Peyer's patch (tissue), 4 donors: ENCODE data around the gene FNDC5.

Experiments
- POLR2A ChIP-seq, 2 donors: fragments of 450-650 bp; IDR thresholded peaks; one replicate each; pipeline ENCODE4 v1.5.1; 2017; ENCODE audit warnings: antibody characterized with exemption in 2 of 2, mild to moderate bottlenecking in 2 of 2, moderate library complexity in 2 of 2
- TF ChIP-seq, protein P1 (sequence below), 6 experiments: fragments of 450-650 bp in 4 of 6; fragments of 200-600 bp in 2 of 6; sonication (generic) in 1 of 6; IDR thresholded peaks; one replicate each; pipeline ENCODE4 v1.5.1; 2017 to 2019; ENCODE audit warnings: antibody characterized with exemption in 6 of 6, mild to moderate bottlenecking in 3 of 6, moderate library complexity in 1 of 6

DNA sequence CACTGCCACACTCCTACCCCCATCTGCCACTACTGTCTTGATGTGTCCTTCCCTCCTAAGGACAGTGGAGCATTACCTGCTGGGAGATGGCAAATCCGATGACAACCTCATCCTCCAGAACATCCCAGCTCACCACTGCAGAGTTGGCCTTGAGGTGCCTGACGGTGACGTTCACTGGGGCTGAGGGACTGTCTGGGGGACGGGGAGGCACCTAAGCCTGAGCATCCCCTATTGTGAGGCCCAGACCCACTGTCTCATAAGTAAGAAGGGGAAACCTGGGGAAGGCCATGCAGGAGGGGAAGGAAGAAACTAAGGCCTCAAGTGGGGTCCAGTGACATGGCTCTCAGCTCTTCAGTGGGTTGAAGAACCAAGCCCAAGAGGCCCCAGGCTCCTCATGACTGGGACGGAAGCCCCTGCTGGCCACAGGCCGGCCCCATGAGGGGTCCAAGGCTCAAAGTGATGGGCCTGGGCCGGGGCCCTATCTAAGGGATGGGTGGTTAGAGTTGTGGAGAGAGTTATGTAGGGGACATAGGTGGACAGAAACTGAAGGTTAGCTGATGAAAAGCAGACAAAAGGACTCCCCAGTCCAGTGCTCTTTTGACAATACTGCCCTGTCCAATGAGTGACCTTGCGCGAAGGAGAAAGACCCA lies 1.8 kb downstream of the FNDC5 start:
- TF ChIP-seq, protein P1, sequence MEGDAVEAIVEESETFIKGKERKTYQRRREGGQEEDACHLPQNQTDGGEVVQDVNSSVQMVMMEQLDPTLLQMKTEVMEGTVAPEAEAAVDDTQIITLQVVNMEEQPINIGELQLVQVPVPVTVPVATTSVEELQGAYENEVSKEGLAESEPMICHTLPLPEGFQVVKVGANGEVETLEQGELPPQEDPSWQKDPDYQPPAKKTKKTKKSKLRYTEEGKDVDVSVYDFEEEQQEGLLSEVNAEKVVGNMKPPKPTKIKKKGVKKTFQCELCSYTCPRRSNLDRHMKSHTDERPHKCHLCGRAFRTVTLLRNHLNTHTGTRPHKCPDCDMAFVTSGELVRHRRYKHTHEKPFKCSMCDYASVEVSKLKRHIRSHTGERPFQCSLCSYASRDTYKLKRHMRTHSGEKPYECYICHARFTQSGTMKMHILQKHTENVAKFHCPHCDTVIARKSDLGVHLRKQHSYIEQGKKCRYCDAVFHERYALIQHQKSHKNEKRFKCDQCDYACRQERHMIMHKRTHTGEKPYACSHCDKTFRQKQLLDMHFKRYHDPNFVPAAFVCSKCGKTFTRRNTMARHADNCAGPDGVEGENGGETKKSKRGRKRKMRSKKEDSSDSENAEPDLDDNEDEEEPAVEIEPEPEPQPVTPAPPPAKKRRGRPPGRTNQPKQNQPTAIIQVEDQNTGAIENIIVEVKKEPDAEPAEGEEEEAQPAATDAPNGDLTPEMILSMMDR (IDR thresholded peaks at IDR 0.05): no peak
- no peak for TF ChIP-seq POLR2A (IDR thresholded peaks at IDR 0.05)
